DND-41 (cell line): ENCODE data around the gene PLEKHJ1.

Experiments
- EZH2 ChIP-seq: IDR thresholded peaks from 3 replicates; pipeline ENCODE4 v1.6.1; 2012; ENCODE audit warnings: borderline replicate concordance, low read depth, mild to moderate bottlenecking, moderate library complexity, low read length, inconsistent platforms; ENCODE audit not compliant: severe bottlenecking
- TF ChIP-seq, protein P1 (sequence below): IDR thresholded peaks from 2 replicates; pipeline ENCODE4 v1.5.1; 2012; ENCODE audit warnings: borderline replicate concordance, low read length, moderate library complexity, mild to moderate bottlenecking; ENCODE audit not compliant: poor library complexity, severe bottlenecking; ENCODE audit errors: extremely low read depth

DNA sequence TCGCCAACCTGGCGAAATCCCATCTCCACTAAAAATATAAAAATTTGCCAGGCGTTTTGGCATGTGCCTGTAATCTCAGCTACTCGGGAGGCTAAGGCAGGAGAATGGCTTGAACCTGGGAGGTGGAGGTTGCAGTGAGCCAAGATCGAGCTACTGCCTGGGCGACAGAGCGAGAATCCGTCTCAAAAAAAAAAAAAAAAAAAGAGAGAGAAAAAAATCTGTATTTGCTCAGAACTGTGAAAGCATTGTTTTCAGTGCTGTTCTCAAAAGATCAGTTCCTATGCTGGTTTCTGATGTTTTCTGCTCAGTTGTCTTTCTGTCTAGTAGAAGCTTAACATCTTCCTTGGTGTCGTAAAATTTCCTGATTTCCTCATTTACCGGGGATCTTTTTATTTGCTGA, 3.0 kb upstream of the PLEKHJ1 start:
- TF ChIP-seq EZH2, result no peak
- TF ChIP-seq, protein P1, sequence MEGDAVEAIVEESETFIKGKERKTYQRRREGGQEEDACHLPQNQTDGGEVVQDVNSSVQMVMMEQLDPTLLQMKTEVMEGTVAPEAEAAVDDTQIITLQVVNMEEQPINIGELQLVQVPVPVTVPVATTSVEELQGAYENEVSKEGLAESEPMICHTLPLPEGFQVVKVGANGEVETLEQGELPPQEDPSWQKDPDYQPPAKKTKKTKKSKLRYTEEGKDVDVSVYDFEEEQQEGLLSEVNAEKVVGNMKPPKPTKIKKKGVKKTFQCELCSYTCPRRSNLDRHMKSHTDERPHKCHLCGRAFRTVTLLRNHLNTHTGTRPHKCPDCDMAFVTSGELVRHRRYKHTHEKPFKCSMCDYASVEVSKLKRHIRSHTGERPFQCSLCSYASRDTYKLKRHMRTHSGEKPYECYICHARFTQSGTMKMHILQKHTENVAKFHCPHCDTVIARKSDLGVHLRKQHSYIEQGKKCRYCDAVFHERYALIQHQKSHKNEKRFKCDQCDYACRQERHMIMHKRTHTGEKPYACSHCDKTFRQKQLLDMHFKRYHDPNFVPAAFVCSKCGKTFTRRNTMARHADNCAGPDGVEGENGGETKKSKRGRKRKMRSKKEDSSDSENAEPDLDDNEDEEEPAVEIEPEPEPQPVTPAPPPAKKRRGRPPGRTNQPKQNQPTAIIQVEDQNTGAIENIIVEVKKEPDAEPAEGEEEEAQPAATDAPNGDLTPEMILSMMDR, result no peak
